Testis (tissue), 2 donors: ENCODE results near the gene VPS25.

Experiments used
- CTCF ChIP-seq, 3 experiments: fragments of 450-650 bp in 2 of 3; fragments of 200-600 bp in 1 of 3; sonication (generic) in 1 of 3; IDR thresholded peaks; one replicate each; pipeline ENCODE4 v1.5.1; 2016 to 2019; ENCODE audit warnings: antibody characterized with exemption in 3 of 3, mild to moderate bottlenecking in 2 of 3, moderate library complexity in 1 of 3
- POLR2A ChIP-seq: fragments of 450-650 bp; IDR thresholded peaks from one replicate; pipeline ENCODE4 v1.6.1; 2017; ENCODE audit warnings: antibody characterized with exemption, mild to moderate bottlenecking, moderate library complexity

DNA sequence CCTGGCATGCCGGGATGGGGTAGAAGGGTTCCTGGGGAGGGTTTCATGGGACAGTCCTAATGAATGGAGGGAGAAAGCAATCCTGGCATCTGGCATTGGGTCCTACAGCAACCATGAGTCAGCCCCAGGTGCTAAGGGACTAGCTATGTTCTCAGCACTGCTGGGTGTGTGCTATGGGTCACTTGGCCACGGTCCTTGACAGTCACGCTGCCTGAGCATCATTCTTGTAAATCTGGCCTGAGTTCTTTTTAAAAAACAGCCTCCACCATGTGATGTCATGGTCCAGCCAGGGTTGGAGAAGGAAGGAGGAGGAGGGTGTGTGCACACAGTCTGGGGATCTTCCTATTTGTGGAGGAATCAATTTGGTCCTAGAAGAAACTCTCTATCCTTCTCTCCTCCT is 18.5 kb upstream of the VPS25 start:
- TF ChIP-seq CTCF (IDR thresholded peaks at IDR 0.05) (no peak), POLR2A (no peak)
